Glutamatergic neuron (in vitro differentiated cells): Measurements from ENCODE around the gene IL17B. TPM values are rescaled to one million over a fixed set of nuclear protein-coding genes. Genes with fewer than 3 reads are reported as not detected.

Experiments used
- DNase-seq: peaks from one replicate; pipeline ENCODE4 v3.0.0; 2022
- H3K27ac Mint-ChIP-seq: one replicate; pipeline ENCODE4 v1.8.0; 2020; ENCODE audit warnings: mild to moderate bottlenecking, mixed read lengths, inconsistent platforms; ENCODE audit not compliant: unreplicated experiment
- H3K27me3 Mint-ChIP-seq: one replicate; pipeline ENCODE4 v1.8.0; 2020; ENCODE audit warnings: mild to moderate bottlenecking, moderate library complexity, mixed read lengths, inconsistent platforms; ENCODE audit not compliant: unreplicated experiment
- H3K36me3 Mint-ChIP-seq: one replicate; pipeline ENCODE4 v1.8.0; 2020; ENCODE audit warnings: mild to moderate bottlenecking, mixed read lengths, inconsistent platforms; ENCODE audit not compliant: unreplicated experiment
- H3K4me1 Mint-ChIP-seq: one replicate; pipeline ENCODE4 v1.8.0; 2020; ENCODE audit warnings: mild to moderate bottlenecking, low read depth, mixed read lengths, inconsistent platforms; ENCODE audit not compliant: unreplicated experiment
- H3K4me3 Mint-ChIP-seq: one replicate; pipeline ENCODE4 v1.8.0; 2020; ENCODE audit warnings: mild to moderate bottlenecking, mixed read lengths, inconsistent platforms; ENCODE audit not compliant: unreplicated experiment
- H3K9me3 Mint-ChIP-seq: one replicate; pipeline ENCODE4 v1.8.0; 2020; ENCODE audit warnings: mild to moderate bottlenecking, moderate library complexity, mixed read lengths, inconsistent platforms; ENCODE audit not compliant: unreplicated experiment
- total RNA-seq: library from RNA; stranded (reverse); fragmentation: NEBNext Ultra II Directional; extraction: Animal tissue kit (Norgen Biotek cat#: 25700); gene quantifications from one replicate; pipeline ENCODE4 v1.2.1, GENCODE V29; 2021; ENCODE audit not compliant: unreplicated experiment
- TF ChIP-seq, protein P1 (sequence below): fragments of 200-600 bp; sonication (generic); IDR thresholded peaks from one replicate; pipeline ENCODE4 v1.5.0; 2021; ENCODE audit not compliant: partially characterized antibody, unreplicated experiment

The IL17B gene
- total RNA-seq, 1 donor from 2014 or later, result 0.88 TPM

- TF ChIP-seq, protein P1, sequence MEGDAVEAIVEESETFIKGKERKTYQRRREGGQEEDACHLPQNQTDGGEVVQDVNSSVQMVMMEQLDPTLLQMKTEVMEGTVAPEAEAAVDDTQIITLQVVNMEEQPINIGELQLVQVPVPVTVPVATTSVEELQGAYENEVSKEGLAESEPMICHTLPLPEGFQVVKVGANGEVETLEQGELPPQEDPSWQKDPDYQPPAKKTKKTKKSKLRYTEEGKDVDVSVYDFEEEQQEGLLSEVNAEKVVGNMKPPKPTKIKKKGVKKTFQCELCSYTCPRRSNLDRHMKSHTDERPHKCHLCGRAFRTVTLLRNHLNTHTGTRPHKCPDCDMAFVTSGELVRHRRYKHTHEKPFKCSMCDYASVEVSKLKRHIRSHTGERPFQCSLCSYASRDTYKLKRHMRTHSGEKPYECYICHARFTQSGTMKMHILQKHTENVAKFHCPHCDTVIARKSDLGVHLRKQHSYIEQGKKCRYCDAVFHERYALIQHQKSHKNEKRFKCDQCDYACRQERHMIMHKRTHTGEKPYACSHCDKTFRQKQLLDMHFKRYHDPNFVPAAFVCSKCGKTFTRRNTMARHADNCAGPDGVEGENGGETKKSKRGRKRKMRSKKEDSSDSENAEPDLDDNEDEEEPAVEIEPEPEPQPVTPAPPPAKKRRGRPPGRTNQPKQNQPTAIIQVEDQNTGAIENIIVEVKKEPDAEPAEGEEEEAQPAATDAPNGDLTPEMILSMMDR, result no peak
- Mint-ChIP-seq H3K4me3 (no peak overlapping the region), H3K27me3 (peaks cover 7% of the 10 kb centered on the region), H3K4me1 (peaks cover 10% of the 10 kb centered on the region), H3K9me3 (peaks cover 4% of the 10 kb centered on the region), H3K36me3 (no peaks in the 10 kb centered on the region), H3K27ac (no peak overlapping the region)
- no peak for DNase-seq
Measured at GRCh38 chr5:149404746-149405549, 25.9 kb upstream of the IL17B start.

- TF ChIP-seq, protein P1, result no peak
- no peak for DNase-seq
- no peak overlapping the region for H3K27ac Mint-ChIP-seq
- H3K4me1 Mint-ChIP-seq, result peaks cover 12% of the 10 kb centered on the region
- peaks cover 7% of the 10 kb centered on the region for H3K9me3 Mint-ChIP-seq
- no peaks in the 10 kb centered on the region for H3K36me3 Mint-ChIP-seq
- H3K27me3 Mint-ChIP-seq, result peaks cover 7% of the 10 kb centered on the region
- no peak overlapping the region for H3K4me3 Mint-ChIP-seq
Measured at GRCh38 chr5:149403923-149404745, 25.0 kb upstream of the IL17B start.

GRCh38 chr5:149402291-149402690 lies 23.2 kb upstream of the IL17B start:
- no peak overlapping the region for H3K27ac Mint-ChIP-seq
- H3K4me3 Mint-ChIP-seq, result no peak overlapping the region
- no peaks in the 10 kb centered on the region for H3K36me3 Mint-ChIP-seq
- TF ChIP-seq, protein P1, result no peak
- peaks cover 12% of the 10 kb centered on the region for H3K4me1 Mint-ChIP-seq
- no peak for DNase-seq
- peaks cover 7% of the 10 kb centered on the region for H3K9me3 Mint-ChIP-seq
- peaks cover 5% of the 10 kb centered on the region for H3K27me3 Mint-ChIP-seq

GRCh38 chr5:149401051-149401450 lies 22.0 kb upstream of the IL17B start:
- peaks cover 5% of the 10 kb centered on the region for H3K27me3 Mint-ChIP-seq
- TF ChIP-seq, protein P1, result no peak
- no peak for DNase-seq
- peaks cover 7% of the 10 kb centered on the region for H3K9me3 Mint-ChIP-seq
- no peak overlapping the region for H3K4me3 Mint-ChIP-seq
- H3K36me3 Mint-ChIP-seq, result no peaks in the 10 kb centered on the region
- peak overlapping the region; percentile 91 for H3K27ac Mint-ChIP-seq
- peaks cover 9% of the 10 kb centered on the region for H3K4me1 Mint-ChIP-seq
